CD4-positive, alpha-beta T cell treated with Interleukin-17A for 4 hours (primary cell): ENCODE data around the gene SBK1.

Experiments used
- DNase-seq: peaks from one replicate; pipeline ENCODE4 v3.0.0-alpha.2; 2020; ENCODE audit warnings: mixed read lengths

Gene SBK1

DNA sequence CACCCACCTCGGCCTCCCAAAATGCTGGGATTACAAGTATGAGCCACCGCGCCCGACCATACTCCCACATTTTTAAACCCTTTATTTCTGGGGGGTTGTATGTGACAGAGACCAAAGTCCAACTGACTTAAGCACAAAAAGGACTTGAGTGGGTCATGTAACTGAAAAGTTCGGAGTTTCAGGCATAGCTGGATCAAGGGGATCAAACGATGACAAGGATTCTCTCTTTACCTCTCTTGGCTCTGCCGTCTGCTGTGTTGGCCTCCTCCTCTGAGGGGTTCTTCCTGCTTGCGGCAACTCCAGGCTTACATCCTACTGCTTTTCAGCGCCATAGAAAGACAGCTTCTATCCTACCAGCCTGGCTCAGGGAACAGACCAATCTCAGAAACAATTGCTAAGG is 9.2 kb upstream of the SBK1 start:
- no peak for DNase-seq

GRCh38 chr16:28283798-28284577 is 8.3 kb upstream of the SBK1 start:
- DNase-seq, result no peak

GRCh38 chr16:28285649-28286048 is 6.7 kb upstream of the SBK1 start:
- DNase-seq, result no peak

DNA sequence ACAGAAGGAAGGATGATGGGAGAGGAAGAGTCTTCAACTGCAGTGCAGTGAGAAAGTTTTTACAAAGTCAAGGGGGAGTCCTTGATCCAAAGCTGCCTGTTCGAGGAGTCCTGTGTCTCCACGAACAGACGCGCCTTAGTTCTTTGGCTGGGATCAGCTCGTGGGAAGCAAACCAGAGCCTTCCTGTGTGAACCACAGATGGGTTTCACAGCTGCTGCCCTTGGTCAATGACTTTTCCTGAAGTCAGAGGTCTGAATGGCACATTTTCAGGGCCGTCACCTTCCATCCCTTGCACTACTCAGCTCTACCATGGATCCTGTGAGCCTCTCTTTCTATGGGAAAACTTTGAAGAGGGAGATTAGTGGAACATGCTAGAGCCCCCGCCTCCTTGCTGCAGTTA is 4.2 kb upstream of the SBK1 start:
- no peak for DNase-seq

DNA sequence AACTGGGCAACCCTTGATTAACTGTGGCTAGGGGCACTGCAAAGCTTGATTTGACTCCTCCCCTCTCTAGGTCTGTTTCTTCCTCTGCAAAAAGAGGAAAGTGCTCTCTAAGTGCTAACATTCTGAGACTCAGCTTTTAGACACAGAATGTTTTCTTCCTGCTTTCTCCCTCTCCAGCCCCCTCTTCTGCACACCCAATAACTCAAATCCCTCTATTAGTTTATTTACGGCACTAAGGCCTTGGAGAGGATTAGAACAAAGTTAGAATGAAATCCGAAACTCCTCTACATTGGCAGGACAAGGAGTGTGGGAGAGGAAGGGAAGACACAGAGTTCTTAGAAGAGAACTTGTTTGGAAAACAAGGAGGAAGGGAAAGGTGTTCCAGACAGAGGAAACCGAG is 3.3 kb upstream of the SBK1 start:
- DNase-seq, result no peak

GRCh38 chr16:28289939-28290858 is 2.1 kb upstream of the SBK1 start:
- no peak for DNase-seq

GRCh38 chr16:28290859-28291254 is 1.5 kb upstream of the SBK1 start:
- DNase-seq, result no peak

GRCh38 chr16:28292731-28293600 is 641 bp downstream of the SBK1 start:
- peak; percentile 65 for DNase-seq

GRCh38 chr16:28293601-28293960 is 1.3 kb downstream of the SBK1 start:
- no peak for DNase-seq

GRCh38 chr16:28294201-28294600 is 1.9 kb downstream of the SBK1 start:
- no peak for DNase-seq

DNA sequence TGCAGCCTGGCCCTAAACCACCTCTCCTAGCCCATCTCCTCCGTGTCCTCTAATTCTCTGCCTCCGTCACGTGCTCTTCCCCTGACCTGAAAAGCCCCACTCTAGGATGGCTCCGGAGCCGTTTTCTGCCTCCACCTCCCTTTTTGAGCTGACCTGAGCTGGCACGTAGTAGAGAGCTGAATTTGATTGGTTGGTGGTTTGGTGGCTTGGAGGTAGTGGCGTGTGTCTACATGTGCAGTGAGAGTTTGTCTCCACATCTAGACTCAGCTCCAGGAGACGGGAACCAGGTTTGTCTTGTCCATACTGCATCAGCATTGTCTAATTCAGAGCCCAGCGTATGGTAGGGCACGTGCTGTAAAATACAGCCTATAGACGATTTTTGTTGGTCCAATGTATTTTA is 3.0 kb downstream of the SBK1 start:
- DNase-seq, result no peak

DNA sequence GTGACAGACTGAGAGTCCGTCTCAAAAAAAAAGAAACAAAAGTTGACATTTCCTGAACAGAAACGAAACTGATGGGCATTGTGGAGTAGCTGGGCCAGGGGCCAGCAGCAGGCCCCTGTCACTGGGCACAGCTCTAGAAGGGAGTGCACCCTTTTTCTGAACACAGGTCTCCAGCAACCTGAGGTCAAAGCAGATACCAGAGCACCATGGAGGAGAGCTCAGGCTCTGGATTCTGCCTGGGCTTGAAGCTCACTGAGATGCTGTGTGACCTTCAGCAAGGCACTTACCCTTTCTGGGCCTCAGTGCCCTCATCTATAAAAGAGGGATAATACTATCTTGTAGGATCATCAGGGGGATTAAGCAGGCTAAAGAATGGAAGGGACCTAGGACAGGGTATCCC is 5.0 kb downstream of the SBK1 start:
- no peak for DNase-seq

DNA sequence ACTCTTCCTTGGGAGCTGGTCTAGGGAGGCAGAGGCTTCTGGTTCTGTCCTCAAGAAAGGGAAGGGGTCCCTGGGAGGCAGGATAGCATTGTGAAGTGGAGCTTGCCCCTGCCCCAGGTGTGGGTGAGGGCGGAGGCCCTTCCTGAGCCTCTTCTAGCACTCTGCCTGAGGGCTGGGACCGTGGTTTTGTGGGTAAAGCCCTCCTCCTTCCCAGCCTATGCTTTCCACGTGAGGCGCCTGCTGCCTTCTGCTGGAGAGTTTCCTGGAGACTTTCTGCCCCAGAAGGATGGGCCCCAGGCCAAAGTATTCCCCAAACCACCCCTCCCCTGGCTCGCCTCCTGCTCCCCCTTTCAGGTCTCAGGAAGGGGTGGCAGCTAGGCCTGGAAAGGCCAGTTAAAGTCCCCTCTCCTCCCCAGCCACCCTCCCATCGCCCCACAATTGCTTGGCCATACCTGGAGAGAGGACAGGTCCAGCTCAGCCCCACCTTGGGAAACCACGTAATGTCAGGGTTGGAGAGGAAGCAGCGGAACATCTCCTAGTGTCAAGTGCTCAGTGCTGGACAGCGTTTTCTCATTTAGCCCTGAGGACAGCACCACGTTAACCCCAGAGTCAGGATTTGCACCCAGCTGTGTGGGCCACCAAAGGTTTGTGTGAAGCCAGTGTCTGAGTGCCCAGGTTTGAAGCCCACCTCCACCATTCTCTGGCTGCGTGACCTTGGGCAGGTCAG is 5.6 kb downstream of the SBK1 start:
- peak; percentile 53 for DNase-seq

- DNase-seq, result no peak
Measured at GRCh38 chr16:28298511-28298878, 6.2 kb downstream of the SBK1 start.

DNA sequence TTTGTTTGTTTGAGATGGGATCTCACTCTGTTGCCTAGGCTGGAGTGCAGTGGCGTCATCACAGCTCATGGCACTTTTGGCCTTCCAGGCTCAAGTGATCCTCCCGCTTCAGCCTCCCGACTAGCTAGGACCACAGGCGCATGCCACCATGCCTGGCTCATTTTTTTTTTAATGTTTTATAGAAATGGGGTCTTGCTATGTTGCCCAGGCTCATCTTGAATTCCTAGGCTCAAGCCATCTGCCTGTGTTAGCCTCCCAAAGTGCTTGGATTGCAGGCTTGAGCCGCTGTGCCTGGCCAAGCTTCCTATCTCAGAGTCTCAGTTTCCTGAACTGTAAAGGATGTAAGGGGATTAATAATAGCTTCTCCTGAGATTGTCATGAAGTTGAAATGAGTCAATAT is 8.0 kb downstream of the SBK1 start:
- DNase-seq, result no peak

GRCh38 chr16:28301154-28301553 is 8.8 kb downstream of the SBK1 start:
- DNase-seq, result no peak

DNA sequence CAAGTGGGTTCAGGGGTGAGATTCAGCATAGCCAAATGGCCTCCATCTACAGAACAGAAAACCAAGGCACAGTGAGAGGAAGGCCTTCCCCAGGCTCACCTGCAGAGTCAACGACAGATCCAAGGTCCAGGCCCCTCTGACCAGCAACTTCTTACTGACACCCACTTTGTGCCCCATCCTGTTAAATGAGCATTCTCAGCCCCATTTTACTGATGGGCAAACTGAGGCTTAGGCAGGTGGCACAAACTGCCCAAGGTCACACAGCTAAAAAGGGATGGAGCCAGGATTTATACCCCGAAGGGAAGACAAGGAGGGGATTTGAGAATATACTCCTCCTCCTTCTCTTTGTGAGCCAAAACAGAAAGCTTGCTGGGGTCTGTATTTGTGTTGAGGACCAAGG is 9.3 kb downstream of the SBK1 start:
- DNase-seq, result no peak

DNA sequence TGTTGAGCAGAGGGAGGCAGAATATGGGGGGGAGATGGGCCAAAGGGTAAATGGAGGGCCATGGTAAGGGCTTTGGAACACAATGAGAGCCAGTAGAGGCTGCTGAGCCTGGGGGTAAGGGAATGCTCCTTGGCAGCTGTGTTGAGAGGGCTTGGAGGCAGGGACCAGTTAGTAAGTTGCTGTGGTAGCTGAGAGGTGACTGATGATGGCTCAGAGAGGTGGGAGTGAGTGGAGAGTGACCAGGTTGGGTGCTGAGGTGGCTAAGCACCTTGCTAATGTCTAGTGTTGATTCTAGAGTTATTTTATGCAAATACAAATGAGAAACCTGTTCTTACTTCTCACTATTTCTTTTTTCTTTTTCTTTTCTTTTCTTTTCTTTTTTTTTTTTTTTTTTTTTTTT is 10.8 kb downstream of the SBK1 start:
- no peak for DNase-seq

GRCh38 chr16:28304214-28304613 is 11.9 kb downstream of the SBK1 start:
- no peak for DNase-seq

DNA sequence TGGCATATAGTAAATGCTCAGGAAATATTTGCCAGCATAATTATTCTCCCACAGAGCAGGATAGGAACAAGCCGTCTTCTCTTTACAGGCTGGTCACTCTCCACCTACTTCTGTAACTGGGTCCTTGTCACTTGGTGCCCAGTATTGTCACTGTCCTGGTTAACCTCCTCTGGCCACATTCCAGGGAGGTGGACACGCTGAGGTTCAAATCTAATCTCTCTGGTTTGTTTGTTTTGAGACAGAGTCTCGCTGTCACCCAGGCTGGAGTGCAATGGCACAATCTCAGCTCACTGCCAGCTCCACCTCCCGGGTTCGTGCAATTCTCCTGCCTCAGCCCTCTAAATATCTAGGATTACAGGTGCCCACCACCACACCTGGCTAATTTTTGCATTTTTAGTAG is 15.6 kb downstream of the SBK1 start:
- DNase-seq, result no peak

GRCh38 chr16:28308794-28309584 is 16.7 kb downstream of the SBK1 start:
- DNase-seq, result peak; percentile 33

DNA sequence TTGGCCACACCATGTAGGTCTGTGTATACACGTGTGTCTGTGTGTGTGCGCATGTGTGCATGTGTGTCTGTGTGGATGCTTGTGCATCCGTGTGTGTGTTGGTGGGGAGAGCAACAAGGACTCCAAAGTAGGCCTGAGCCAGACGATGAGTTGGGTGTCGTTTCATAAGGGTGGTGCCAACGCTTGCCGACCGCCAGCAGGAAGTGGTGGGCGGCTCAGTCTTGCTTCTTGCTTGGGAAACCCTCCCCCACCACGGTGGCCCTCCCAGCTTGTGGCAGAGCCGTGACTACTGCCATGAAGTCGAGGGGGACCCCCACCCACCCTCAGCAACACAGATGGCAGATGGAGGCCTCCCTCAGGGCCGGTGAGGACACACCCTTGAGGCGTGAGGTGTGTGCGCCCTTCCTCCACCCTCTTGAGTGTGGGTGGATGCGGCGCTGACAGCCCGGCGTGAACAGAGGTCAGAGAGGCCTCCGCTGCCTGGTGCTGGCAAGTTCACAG is 17.5 kb downstream of the SBK1 start:
- DNase-seq, result peak; percentile 91
